HepG2 (cell line): ENCODE data around the gene KRTCAP3. TPM values are rescaled to one million over a fixed set of nuclear protein-coding genes. Genes with fewer than 3 reads are reported as not detected.

Source experiments
- CHD2 ChIP-seq: IDR thresholded peaks from 2 replicates; pipeline ENCODE4 v1.6.1; 2011; ENCODE audit warnings: low read depth, low read length, improper control_type of control experiment
- HNRNPK ChIP-seq: fragments of 200-400 bp; formaldehyde crosslinking; IDR thresholded peaks from 2 replicates; pipeline ENCODE4 v1.6.1; 2018; ENCODE audit warnings: low read length, low read depth, moderate library complexity, mild to moderate bottlenecking; ENCODE audit not compliant: poor library complexity, severe bottlenecking
- KDM4B ChIP-seq: sonication (generic); formaldehyde crosslinking; IDR thresholded peaks from 2 replicates; pipeline ENCODE4 v1.4.0; 2020; ENCODE audit warnings: missing genetic modification reagents
- MEIS2 ChIP-seq: sonication (generic); formaldehyde crosslinking; IDR thresholded peaks from 2 replicates; pipeline ENCODE4 v1.9.0; 2021; ENCODE audit warnings: mild to moderate bottlenecking, missing genetic modification reagents
- NFYB ChIP-seq: sonication (generic); formaldehyde crosslinking; IDR thresholded peaks from 2 replicates; pipeline ENCODE4 v1.4.0; 2020; ENCODE audit warnings: missing genetic modification reagents
- SP1 ChIP-seq, 2 experiments: fragments of 450-650 bp in 1 of 2; sonication (generic) in 1 of 2; formaldehyde crosslinking in 1 of 2; IDR thresholded peaks; 2 replicates each; pipeline versions ENCODE4 v1.4.0 to v1.6.1; 2016 to 2020; ENCODE audit warnings: missing genetic modification reagents in 1 of 2
- YEATS4 ChIP-seq: sonication (generic); formaldehyde crosslinking; IDR thresholded peaks from 2 replicates; pipeline ENCODE4 v1.4.0; 2020; ENCODE audit warnings: missing genetic modification reagents, borderline replicate concordance
- ZNF557 ChIP-seq: sonication (generic); formaldehyde crosslinking; IDR thresholded peaks from 2 replicates; pipeline ENCODE4 v1.4.0; 2020; ENCODE audit warnings: missing genetic modification reagents
- polyA plus RNA-seq, 8 experiments: library from polyadenylated mRNA; depleted of rRNA in 3 of 8; stranded (reverse) in 7 of 8; unstranded in 1 of 8; fragments of >200 nt; fragmentation: Illumina TruSeq in 4 of 8; extraction: Trizol in 4 of 8; gene quantifications; 2 replicates each; pipeline versions ENCODE4 v1.2.1 to v1.2.3, GENCODE V29; 2011 to 2016; ENCODE audit warnings: low read depth in 4 of 8, missing spikeins in 1 of 8, mixed read lengths in 1 of 8; ENCODE audit not compliant: insufficient read depth in 1 of 8
- total RNA-seq, 5 experiments: library from RNA; depleted of rRNA; stranded (reverse); fragments of >200 nt; fragmentation: Illumina TruSeq; extraction: Trizol; gene quantifications; 2 replicates each; pipeline ENCODE4 v1.2.3, GENCODE V29; 2016; ENCODE audit warnings: low read depth in 1 of 5
- TF ChIP-seq, protein P1 (sequence below): sonication (generic); formaldehyde crosslinking; IDR thresholded peaks from 2 replicates; pipeline ENCODE4 v1.4.0; 2020; ENCODE audit warnings: mild to moderate bottlenecking, missing genetic modification reagents
- TF ChIP-seq, protein P2 (sequence below): sonication (generic); formaldehyde crosslinking; conservative IDR thresholded peaks from 2 replicates; pipeline ENCODE4 v1.4.0; 2020; ENCODE audit warnings: mild to moderate bottlenecking, missing genetic modification reagents, moderate library complexity
- TF ChIP-seq, protein P3 (sequence below): IDR thresholded peaks from 2 replicates; pipeline ENCODE4 v1.4.0; 2020; ENCODE audit warnings: mild to moderate bottlenecking, missing genetic modification reagents

The KRTCAP3 gene
- total and polyA plus RNA-seq, 2 of the 13 experiments (the other 11 are each of a cell fraction or from before 2014, with no cell fraction given): 2.1 to 4.5 TPM

DNA sequence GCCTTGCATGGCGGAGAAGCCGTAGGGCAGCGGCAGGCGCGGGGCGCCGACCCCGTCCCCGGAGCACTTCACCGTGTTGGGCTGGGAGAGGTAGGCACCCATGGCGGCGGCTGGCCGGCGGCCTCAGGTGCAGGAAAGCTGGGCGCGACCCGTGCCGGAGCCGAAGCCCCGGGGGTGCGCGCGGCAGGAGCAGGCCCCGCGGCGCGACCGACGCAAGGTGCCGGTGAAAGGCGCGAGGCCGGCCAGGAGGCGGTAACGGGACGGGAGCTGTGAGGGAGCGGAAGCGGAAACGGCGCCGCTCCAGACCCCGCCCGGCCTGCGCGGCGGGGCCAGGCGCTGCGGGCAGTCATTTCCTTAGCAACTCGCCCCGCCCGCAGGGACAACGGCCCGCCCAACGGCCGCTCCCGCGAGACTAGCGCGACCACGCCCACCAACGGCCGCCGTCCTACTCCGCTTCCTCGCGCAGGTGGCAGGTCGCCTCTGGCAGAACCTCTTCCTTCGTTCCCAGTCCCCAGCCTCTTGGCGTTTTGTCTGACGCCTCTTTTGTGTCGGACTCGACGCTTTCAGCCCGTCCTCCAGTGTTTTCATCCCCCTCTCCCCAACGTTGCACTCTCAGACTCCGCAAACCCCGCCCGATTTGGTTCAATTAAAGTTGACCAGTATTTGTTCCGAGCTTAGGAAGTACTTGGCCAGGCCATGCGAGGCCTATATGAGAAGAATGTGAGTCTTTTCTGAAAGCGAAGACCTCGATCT, 32.7 kb upstream of the KRTCAP3 start, which contains the start of gene PPM1G (continued):
- TF ChIP-seq, protein P1, sequence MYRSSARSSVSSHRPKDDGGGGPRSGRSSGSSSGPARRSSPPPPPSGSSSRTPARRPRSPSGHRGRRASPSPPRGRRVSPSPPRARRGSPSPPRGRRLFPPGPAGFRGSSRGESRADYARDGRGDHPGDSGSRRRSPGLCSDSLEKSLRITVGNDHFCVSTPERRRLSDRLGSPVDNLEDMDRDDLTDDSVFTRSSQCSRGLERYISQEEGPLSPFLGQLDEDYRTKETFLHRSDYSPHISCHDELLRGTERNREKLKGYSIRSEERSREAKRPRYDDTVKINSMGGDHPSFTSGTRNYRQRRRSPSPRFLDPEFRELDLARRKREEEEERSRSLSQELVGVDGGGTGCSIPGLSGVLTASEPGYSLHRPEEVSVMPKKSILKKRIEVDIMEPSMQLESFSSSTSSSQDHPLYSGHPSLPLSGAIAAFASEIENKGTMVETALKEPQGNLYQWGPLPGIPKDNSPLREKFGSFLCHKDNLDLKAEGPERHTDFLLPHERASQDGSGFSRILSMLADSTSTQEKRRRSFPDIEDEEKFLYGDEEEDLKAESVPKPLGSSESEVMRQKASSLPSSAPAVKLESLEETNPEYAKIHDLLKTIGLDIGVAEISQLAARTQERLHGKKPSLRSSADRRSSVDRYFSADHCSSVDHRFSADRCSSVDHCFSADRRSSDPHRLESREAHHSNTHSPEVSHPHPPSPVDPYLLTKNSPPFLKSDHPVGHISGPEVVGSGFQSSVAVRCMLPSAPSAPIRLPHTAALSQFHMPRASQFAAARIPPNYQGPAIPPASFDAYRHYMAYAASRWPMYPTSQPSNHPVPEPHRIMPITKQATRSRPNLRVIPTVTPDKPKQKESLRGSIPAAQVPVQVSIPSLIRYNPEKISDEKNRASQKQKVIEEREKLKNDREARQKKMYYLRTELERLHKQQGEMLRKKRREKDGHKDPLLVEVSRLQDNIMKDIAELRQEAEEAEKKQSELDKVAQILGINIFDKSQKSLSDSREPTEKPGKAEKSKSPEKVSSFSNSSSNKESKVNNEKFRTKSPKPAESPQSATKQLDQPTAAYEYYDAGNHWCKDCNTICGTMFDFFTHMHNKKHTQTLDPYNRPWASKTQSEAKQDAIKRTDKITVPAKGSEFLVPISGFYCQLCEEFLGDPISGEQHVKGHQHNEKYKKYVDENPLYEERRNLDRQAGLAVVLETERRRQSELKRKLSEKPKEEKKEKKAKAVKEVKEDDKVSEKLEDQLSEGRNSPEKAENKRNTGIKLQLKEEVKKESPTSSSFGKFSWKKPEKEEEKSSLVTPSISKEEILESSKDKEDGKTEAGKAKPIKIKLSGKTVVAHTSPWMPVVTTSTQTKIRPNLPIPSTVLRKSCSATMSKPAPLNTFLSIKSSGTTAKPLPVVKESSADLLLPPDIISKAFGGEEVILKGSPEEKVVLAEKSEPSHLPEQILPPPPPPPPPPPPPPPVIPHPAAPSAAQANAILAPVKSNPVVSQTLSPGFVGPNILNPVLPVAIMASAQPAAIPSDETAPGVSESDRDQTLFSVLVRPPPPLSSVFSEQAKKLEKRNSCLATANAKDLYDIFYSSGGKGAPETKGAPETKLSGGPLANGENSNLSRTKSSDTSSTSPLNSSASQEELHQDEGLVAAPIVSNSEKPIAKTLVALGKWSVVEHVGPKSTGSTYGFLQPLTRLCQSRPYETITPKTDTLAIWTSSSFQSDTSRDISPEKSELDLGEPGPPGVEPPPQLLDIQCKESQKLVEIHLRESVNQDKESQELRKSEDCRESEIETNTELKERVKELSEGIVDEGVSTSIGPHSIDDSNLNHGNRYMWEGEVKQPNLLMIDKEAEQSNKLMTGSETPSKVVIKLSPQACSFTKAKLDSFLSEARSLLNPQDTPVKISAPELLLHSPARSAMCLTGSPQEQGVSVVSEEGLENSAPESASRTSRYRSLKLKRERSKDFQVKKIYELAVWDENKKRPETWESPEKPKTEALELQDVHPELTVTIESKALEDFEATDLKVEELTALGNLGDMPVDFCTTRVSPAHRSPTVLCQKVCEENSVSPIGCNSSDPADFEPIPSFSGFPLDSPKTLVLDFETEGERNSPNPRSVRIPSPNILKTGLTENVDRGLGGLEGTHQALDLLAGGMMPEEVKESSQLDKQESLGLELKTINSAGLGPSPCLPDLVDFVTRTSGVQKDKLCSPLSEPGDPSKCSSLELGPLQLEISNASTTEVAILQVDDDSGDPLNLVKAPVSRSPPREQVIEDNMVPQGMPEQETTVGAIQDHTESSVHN (CRISPR knock-in tag): peak; percentile 18; the same call in 1 of the 2 replicates
- peak; percentile 73 for TF ChIP-seq HNRNPK
- TF ChIP-seq KDM4B: no peak; the same call in 1 of the 2 replicates
- peak; percentile 83; the same call in 1 of the 2 replicates for TF ChIP-seq MEIS2 (CRISPR knock-in tag)
- TF ChIP-seq, protein P2, sequence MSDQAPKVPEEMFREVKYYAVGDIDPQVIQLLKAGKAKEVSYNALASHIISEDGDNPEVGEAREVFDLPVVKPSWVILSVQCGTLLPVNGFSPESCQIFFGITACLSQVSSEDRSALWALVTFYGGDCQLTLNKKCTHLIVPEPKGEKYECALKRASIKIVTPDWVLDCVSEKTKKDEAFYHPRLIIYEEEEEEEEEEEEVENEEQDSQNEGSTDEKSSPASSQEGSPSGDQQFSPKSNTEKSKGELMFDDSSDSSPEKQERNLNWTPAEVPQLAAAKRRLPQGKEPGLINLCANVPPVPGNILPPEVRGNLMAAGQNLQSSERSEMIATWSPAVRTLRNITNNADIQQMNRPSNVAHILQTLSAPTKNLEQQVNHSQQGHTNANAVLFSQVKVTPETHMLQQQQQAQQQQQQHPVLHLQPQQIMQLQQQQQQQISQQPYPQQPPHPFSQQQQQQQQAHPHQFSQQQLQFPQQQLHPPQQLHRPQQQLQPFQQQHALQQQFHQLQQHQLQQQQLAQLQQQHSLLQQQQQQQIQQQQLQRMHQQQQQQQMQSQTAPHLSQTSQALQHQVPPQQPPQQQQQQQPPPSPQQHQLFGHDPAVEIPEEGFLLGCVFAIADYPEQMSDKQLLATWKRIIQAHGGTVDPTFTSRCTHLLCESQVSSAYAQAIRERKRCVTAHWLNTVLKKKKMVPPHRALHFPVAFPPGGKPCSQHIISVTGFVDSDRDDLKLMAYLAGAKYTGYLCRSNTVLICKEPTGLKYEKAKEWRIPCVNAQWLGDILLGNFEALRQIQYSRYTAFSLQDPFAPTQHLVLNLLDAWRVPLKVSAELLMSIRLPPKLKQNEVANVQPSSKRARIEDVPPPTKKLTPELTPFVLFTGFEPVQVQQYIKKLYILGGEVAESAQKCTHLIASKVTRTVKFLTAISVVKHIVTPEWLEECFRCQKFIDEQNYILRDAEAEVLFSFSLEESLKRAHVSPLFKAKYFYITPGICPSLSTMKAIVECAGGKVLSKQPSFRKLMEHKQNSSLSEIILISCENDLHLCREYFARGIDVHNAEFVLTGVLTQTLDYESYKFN: 0 out of 2 replicates have a peak, but pooled peaks have one; percentile 53
- peak; percentile 97 for TF ChIP-seq YEATS4 (CRISPR knock-in tag)
- TF ChIP-seq CHD2: peak; percentile 98
- TF ChIP-seq ZNF557 (CRISPR knock-in tag): no peak
- TF ChIP-seq NFYB (CRISPR knock-in tag): no peak; the same call in 1 of the 2 replicates
- TF ChIP-seq, protein P3, sequence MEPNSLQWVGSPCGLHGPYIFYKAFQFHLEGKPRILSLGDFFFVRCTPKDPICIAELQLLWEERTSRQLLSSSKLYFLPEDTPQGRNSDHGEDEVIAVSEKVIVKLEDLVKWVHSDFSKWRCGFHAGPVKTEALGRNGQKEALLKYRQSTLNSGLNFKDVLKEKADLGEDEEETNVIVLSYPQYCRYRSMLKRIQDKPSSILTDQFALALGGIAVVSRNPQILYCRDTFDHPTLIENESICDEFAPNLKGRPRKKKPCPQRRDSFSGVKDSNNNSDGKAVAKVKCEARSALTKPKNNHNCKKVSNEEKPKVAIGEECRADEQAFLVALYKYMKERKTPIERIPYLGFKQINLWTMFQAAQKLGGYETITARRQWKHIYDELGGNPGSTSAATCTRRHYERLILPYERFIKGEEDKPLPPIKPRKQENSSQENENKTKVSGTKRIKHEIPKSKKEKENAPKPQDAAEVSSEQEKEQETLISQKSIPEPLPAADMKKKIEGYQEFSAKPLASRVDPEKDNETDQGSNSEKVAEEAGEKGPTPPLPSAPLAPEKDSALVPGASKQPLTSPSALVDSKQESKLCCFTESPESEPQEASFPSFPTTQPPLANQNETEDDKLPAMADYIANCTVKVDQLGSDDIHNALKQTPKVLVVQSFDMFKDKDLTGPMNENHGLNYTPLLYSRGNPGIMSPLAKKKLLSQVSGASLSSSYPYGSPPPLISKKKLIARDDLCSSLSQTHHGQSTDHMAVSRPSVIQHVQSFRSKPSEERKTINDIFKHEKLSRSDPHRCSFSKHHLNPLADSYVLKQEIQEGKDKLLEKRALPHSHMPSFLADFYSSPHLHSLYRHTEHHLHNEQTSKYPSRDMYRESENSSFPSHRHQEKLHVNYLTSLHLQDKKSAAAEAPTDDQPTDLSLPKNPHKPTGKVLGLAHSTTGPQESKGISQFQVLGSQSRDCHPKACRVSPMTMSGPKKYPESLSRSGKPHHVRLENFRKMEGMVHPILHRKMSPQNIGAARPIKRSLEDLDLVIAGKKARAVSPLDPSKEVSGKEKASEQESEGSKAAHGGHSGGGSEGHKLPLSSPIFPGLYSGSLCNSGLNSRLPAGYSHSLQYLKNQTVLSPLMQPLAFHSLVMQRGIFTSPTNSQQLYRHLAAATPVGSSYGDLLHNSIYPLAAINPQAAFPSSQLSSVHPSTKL (CRISPR knock-in tag): peak; percentile 42; the same call in 1 of the 2 replicates
- TF ChIP-seq SP1 (IDR thresholded peaks at IDR 0.05): peak; percentile 87
- peak; percentile 99 for TF ChIP-seq SP1 (CRISPR knock-in tag; IDR thresholded peaks at IDR 0.05)
